Stimulated activated naive B cell treated with anti-CD40 and anti-IgM and Interleukin-4, amounts not matched to agents 10 μg/mL and 1 μg/mL and 100 μg/mL, for 72 hours (primary cell): ENCODE results near the gene MAD1L1.
"Not testable (repeated sequence)": the region's sequence is repeated elsewhere in the genome, so short reads cannot be mapped to it uniquely, and the experiment has no call there.

Experiments
- ATAC-seq, 2 donors: fragments of 150-1000 bp; cut with Tn5 transposase; replicated peaks; 2 replicates each; pipeline ENCODE4 v1.10.0; 2021; ENCODE audit warnings: moderate library complexity in 1 of 2
- DNase-seq: peaks from one replicate; pipeline ENCODE4 v3.0.0; 2021
- H3K27ac Mint-ChIP-seq: one replicate; pipeline ENCODE4 v1.8.0; 2022; ENCODE audit warnings: mild to moderate bottlenecking, mixed read lengths
- H3K27me3 Mint-ChIP-seq, 2 donors: one replicate each; pipeline ENCODE4 v1.8.0; 2022; ENCODE audit warnings: mixed read lengths in 2 of 2
- H3K36me3 Mint-ChIP-seq, 2 donors: one replicate each; pipeline ENCODE4 v1.8.0; 2022; ENCODE audit warnings: mixed read lengths in 2 of 2, mild to moderate bottlenecking in 1 of 2
- H3K4me1 Mint-ChIP-seq, 2 donors: one replicate each; pipeline ENCODE4 v1.8.0; 2022; ENCODE audit warnings: mixed read lengths in 2 of 2, mild to moderate bottlenecking in 1 of 2
- H3K4me3 Mint-ChIP-seq, 2 donors: one replicate each; pipeline ENCODE4 v1.8.0; 2022; ENCODE audit warnings: mild to moderate bottlenecking in 2 of 2, mixed read lengths in 2 of 2, moderate library complexity in 1 of 2
- H3K9me3 Mint-ChIP-seq, 2 donors: one replicate each; pipeline ENCODE4 v1.8.0; 2022; ENCODE audit warnings: mixed read lengths in 2 of 2, mild to moderate bottlenecking in 1 of 2

MAD1L1 gene

GRCh38 chr7:1848911-1849311 lies 383.8 kb downstream of the MAD1L1 start:
- peaks cover 17 to 25% of the 10 kb centered on the region in 2 donors for H3K36me3 Mint-ChIP-seq
- no peaks in the 10 kb centered on the region for H3K9me3 Mint-ChIP-seq
- H3K4me1 Mint-ChIP-seq: peaks cover 20 to 27% of the 10 kb centered on the region in 2 donors
- no peak for ATAC-seq
- H3K4me3 Mint-ChIP-seq: no peak overlapping the region
- no peak overlapping the region for H3K27ac Mint-ChIP-seq
- no peak for DNase-seq
- H3K27me3 Mint-ChIP-seq: no peaks in the 10 kb centered on the region

- Mint-ChIP-seq H3K4me1 (peaks cover 28 to 35% of the 10 kb centered on the region in 2 donors), H3K4me3 (no peak overlapping the region), H3K36me3 (peaks cover 19 to 29% of the 10 kb centered on the region in 2 donors), H3K27me3 (no peaks in the 10 kb centered on the region), H3K27ac (peak overlapping the region; percentile 65), H3K9me3 (no peaks in the 10 kb centered on the region)
- ATAC-seq (no peak), DNase-seq (no peak)
Observed at GRCh38 chr7:1848013-1848640, 384.6 kb downstream of the MAD1L1 start.

GRCh38 chr7:1847260-1848001 lies 385.3 kb downstream of the MAD1L1 start:
- Mint-ChIP-seq H3K27me3 (no peaks in the 10 kb centered on the region), H3K36me3 (peaks cover 20 to 30% of the 10 kb centered on the region in 2 donors), H3K9me3 (no peaks in the 10 kb centered on the region), H3K4me1 (peaks cover 29 to 38% of the 10 kb centered on the region in 2 donors), H3K27ac (peak overlapping the region; percentile 65), H3K4me3 (no peak overlapping the region)
- DNase-seq (no peak), ATAC-seq (no peak)

- no peak for ATAC-seq
- H3K27ac Mint-ChIP-seq: no peak overlapping the region
- H3K27me3 Mint-ChIP-seq: no peaks in the 10 kb centered on the region
- H3K9me3 Mint-ChIP-seq: no peaks in the 10 kb centered on the region
- H3K36me3 Mint-ChIP-seq: peaks cover 24 to 27% of the 10 kb centered on the region in 2 donors
- DNase-seq: no peak
- no peak overlapping the region for H3K4me3 Mint-ChIP-seq
- H3K4me1 Mint-ChIP-seq: peaks cover 29 to 38% of the 10 kb centered on the region in 2 donors
Observed at GRCh38 chr7:1846331-1847065, 386.2 kb downstream of the MAD1L1 start.

- H3K4me1 Mint-ChIP-seq: peaks cover 29 to 38% of the 10 kb centered on the region in 2 donors
- H3K36me3 Mint-ChIP-seq: peaks cover 24 to 25% of the 10 kb centered on the region in 2 donors
- H3K27me3 Mint-ChIP-seq: no peaks in the 10 kb centered on the region
- H3K9me3 Mint-ChIP-seq: no peaks in the 10 kb centered on the region
- no peak overlapping the region for H3K4me3 Mint-ChIP-seq
- no peak overlapping the region for H3K27ac Mint-ChIP-seq
- DNase-seq: no peak
- ATAC-seq: no peak
Observed at GRCh38 chr7:1845536-1846311, 387.0 kb downstream of the MAD1L1 start.

GRCh38 chr7:1844951-1845390 lies 387.8 kb downstream of the MAD1L1 start:
- H3K4me1 Mint-ChIP-seq: peaks cover 28 to 38% of the 10 kb centered on the region in 2 donors
- H3K27ac Mint-ChIP-seq: peak overlapping the region; percentile 37
- H3K36me3 Mint-ChIP-seq: peaks cover 22 to 29% of the 10 kb centered on the region in 2 donors
- no peaks in the 10 kb centered on the region for H3K9me3 Mint-ChIP-seq
- H3K4me3 Mint-ChIP-seq: no peak overlapping the region
- H3K27me3 Mint-ChIP-seq: no peaks in the 10 kb centered on the region
- DNase-seq (no peak), ATAC-seq (no peak)

- Mint-ChIP-seq H3K4me3 (no peak overlapping the region), H3K27ac (peak overlapping the region; percentile 88), H3K9me3 (no peaks in the 10 kb centered on the region), H3K27me3 (no peaks in the 10 kb centered on the region), H3K4me1 (peaks cover 28 to 38% of the 10 kb centered on the region in 2 donors), H3K36me3 (peaks cover 22 to 30% of the 10 kb centered on the region in 2 donors)
- ATAC-seq: peak; percentile 27 to 44
- DNase-seq: no peak
Observed at GRCh38 chr7:1844336-1844950, 388.3 kb downstream of the MAD1L1 start.

- DNase-seq: peak; percentile 46
- peak; percentile 88 to 89 for ATAC-seq
- Mint-ChIP-seq H3K36me3 (peaks cover 22 to 30% of the 10 kb centered on the region in 2 donors), H3K4me3 (peak overlapping the region; percentile 50 to 59), H3K27ac (peak overlapping the region; percentile 88), H3K27me3 (no peaks in the 10 kb centered on the region), H3K4me1 (peaks cover 27 to 36% of the 10 kb centered on the region in 2 donors), H3K9me3 (no peaks in the 10 kb centered on the region)
Observed at GRCh38 chr7:1843921-1844335, 388.8 kb downstream of the MAD1L1 start.

- no peaks in the 10 kb centered on the region for H3K27me3 Mint-ChIP-seq
- peak overlapping the region; percentile 50 to 59 for H3K4me3 Mint-ChIP-seq
- H3K4me1 Mint-ChIP-seq: peaks cover 24 to 33% of the 10 kb centered on the region in 2 donors
- ATAC-seq (peak; percentile 42 to 58), DNase-seq (no peak)
- H3K9me3 Mint-ChIP-seq: no peaks in the 10 kb centered on the region
- H3K36me3 Mint-ChIP-seq: peaks cover 25 to 33% of the 10 kb centered on the region in 2 donors
- H3K27ac Mint-ChIP-seq: peak overlapping the region; percentile 88
Observed at GRCh38 chr7:1843271-1843861, 389.4 kb downstream of the MAD1L1 start.

- no peaks in the 10 kb centered on the region for H3K27me3 Mint-ChIP-seq
- H3K9me3 Mint-ChIP-seq: no peaks in the 10 kb centered on the region
- H3K4me1 Mint-ChIP-seq: peaks cover 24 to 33% of the 10 kb centered on the region in 2 donors
- peaks cover 28 to 36% of the 10 kb centered on the region in 2 donors for H3K36me3 Mint-ChIP-seq
- DNase-seq (no peak), ATAC-seq (no peak)
- H3K27ac Mint-ChIP-seq: peak overlapping the region; percentile 88
- no peak overlapping the region for H3K4me3 Mint-ChIP-seq
Observed at GRCh38 chr7:1842321-1843221, 390.2 kb downstream of the MAD1L1 start.

GRCh38 chr7:1841286-1842021 lies 391.3 kb downstream of the MAD1L1 start:
- not testable (repeated sequence) for H3K27ac Mint-ChIP-seq, ATAC-seq, H3K9me3 Mint-ChIP-seq, DNase-seq, H3K27me3 Mint-ChIP-seq, H3K4me3 Mint-ChIP-seq
- Mint-ChIP-seq H3K36me3 (peaks cover 33% of the 10 kb centered on the region in 2 donors), H3K4me1 (peaks cover 19 to 26% of the 10 kb centered on the region in 2 donors)

GRCh38 chr7:1840744-1841143 lies 392.0 kb downstream of the MAD1L1 start:
- H3K9me3 Mint-ChIP-seq, H3K4me3 Mint-ChIP-seq, H3K27ac Mint-ChIP-seq, H3K27me3 Mint-ChIP-seq, ATAC-seq, DNase-seq: not testable (repeated sequence)
- Mint-ChIP-seq H3K4me1 (peaks cover 18 to 26% of the 10 kb centered on the region in 2 donors), H3K36me3 (peaks cover 29 to 37% of the 10 kb centered on the region in 2 donors)
